Stimulated activated CD4-positive, alpha-beta T cell treated with anti-CD3 and anti-CD28 coated beads, Interleukin-4, amount 100 ng/mL, for 24 hours (primary cell): ENCODE results near the gene XXYLT1.

ENCODE experiments used
- DNase-seq: peaks from one replicate; pipeline ENCODE4 v3.0.0-alpha.2; 2020

The XXYLT1 gene

DNA sequence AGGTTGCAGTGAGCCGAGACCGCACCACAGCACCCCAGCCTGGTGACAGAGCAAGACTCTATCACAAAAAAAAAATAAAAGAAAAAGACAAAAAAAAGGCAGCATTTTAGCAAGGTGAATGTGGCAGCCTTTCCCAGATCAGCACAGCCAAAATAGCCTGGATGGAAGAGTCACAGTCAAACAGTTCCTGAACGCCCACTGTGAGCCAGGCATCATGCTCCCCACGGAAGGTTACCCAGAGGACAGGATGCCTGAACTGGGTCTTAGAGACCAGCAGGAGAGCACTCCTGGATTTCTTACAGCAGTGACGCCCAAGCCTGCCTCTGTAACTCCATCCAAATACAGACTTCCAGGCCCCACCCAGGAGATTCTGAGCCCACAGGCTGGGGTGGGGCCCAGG is 4.5 kb downstream of the XXYLT1 start:
- DNase-seq: no peak

DNA sequence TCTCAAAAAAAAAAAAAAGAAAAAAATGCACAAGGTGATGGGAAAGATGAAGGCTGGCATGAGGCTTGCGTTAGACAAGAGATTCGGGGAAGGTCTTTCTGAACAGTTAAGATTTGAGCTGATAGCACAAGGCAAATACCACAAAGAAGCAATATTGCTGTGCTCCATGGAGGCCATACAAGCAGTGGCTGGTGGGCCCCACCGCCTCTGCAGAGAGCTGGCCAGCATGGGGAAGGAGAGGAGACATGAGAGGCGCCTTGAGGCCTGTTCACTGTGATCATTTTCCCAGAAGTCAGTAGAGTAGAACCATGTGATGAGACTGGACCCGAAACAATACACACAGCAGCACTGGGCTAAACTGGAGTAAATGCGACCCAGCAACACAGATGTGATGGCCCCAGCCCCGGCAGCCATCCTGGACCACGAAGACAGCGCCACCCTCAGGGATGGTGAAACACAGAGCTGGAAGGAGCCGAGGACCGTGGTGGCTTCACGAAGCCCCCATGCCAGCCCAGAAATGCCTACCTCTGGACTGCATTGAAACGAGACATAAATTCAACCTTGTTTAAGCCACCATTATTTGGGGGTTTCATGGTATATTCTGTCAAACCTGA is 5.5 kb downstream of the XXYLT1 start:
- DNase-seq: no peak

DNA sequence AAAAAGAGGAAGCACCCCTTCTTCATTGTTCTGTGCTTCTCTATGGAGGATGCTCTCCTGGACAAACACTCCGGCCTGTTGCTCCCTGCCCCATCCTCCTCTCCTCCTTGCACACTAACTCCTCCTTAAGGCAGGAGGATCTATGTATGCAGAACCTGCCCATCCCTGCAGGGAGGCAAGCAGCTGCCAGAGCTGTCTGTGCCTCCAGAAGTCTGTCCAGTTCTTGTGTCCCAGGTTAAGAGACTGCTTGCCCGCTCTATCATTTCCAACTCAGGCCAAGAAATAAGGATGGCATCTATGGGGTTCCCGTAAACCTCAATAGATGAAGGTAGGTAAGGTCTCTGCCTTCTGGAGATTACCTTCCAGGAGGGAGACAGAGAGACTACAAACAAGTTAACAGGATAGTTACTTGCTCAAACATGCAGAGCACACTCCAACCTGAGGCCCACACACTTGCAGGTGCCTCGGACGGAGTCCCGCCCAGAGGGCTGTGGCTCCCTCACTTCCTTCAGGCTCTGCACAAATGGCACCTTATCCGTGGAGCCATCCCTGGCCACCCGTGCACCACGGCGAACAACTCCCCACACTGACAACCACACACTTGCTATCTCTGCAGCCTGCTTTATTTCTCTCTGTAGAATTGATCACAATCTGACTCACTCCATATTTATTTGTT is 6.9 kb downstream of the XXYLT1 start:
- no peak for DNase-seq

DNA sequence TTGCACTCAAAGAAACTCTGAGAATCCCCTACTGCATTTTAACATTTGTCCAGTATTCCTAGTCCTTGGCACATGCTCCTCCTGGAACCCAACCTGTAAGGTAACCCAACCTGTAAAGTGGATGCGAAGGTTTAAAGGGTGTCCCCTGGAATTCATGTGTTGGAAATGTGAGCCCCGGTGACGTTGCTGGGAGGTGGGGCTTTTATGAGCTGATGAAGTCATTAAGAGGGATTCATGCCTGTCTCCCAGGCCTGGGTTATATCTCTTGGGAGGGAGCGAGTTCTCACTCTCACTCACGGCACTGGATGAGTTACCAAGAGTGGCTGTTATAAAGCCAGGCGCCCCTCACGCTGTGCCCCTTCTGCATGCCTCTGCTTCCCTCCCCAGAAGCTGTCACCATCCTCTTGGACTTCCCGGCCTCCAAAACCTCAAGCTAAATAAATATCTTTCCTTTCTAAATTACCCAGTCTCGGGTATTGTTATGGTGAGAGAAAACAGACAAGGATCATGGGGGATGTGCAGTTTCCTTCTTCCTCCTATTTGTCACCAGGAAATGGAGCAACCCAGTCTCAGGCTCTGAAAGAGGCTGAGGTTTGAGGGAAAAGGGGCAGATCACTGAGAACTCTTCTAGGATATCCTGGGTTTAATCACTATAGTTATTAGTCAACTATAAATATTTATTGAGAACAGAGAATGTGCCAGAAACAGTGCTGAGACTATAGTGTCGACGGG is 7.6 kb downstream of the XXYLT1 start:
- no peak for DNase-seq

DNA sequence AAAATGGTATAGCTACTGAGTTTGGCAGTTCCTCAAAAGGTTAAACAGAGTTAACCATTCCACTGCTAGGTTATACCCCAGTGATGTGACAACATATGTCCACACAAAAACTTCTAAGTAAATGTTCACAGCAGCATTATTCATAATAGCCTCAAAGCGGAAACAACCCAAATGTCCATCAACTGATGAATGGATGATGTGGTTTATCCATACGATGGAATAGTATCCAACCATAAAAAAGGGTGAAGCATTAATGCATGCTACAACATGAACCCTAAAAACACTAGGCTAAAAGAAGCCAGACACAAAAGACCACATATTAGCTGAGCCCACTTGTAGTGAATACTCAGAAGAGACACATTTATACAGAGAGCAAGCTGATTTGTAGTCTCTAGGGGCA is 9.0 kb downstream of the XXYLT1 start:
- DNase-seq: no peak

DNA sequence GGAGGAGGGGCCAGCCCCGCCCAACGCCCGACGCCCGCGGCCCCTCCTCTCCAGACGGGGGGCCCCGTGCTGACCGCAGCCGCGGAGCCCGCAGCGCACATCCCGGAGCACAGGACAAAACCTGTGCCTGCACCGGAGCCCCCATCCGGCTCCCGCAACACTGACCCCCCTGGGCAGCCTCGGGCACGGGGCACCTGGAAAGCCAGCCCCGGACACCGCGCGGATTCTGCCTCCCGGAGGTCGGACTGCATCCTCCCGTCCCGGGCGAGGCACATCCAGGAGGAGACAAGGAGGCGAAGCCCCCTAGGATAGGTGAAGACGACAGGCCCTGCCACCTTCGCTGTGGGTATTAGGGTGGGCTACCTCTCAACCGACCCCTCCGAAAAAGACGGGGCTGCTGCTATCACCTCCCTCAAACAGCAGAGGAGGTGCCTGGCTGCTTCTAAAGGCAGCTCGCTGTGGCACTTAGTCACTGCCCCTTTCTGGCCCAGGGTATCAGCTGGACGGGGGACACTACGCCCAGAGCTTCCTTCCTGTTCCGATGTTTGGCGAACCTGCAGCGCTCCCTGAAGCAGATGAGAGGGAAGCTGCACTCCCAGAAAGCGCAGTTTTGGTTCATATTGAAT is 10.6 kb downstream of the XXYLT1 start:
- no peak for DNase-seq

DNA sequence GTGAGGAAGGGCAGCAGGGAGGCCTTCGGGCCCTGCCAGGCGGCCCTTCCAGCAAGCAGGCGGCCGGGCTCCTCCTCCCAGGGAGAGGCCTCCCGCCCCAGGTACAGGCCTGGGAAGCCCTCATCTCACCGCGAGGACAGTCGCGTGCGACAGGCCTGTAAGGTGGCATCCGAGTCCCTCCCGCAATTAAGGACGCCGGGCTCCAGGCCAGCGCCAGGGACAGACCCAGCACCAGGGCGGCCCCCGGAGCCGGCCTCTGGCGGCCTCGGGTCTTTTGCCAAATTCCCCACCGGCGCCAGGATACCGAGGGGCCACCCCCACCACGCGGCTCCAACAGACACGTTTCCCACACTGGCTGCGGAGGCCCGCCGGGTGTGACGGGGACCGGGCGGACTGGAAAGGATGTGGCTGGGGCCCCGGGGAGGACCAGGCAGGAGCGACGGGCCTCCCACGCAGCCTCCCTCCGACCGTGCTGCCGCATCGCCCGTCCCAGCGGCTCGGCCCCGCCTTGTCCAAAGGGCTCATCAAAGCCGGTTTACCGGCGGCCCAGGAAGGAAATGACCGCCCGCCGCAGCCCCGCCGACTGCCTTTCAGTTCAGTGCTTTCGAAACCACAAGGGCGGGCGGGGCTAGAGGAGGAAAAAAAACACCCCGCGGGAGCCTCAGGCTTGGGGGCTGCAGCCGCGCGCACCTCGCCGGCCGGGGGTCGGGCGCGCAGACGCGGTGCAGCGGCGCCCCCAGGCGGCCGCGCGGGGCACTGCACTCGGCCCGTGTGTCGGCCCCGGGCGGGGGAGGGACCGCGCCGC is 11.3 kb downstream of the XXYLT1 start:
- peak; percentile 86 for DNase-seq

DNA sequence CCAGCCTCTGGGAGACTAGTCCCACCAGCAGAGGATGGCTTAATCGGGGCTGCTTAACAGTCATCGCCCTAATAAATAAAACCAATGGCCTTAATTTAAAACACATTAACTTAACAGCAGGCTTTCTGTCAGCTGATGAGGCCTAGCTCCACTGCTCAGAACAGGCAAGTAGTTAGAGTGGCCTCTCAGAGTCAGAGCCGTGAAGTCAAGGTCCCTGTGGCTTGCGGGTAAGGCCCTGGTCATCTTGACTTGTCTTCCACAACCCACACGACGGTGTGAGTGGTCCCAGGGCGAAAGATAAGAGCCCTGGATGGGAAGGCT is 11.8 kb downstream of the XXYLT1 start:
- peak; percentile 20 for DNase-seq

DNA sequence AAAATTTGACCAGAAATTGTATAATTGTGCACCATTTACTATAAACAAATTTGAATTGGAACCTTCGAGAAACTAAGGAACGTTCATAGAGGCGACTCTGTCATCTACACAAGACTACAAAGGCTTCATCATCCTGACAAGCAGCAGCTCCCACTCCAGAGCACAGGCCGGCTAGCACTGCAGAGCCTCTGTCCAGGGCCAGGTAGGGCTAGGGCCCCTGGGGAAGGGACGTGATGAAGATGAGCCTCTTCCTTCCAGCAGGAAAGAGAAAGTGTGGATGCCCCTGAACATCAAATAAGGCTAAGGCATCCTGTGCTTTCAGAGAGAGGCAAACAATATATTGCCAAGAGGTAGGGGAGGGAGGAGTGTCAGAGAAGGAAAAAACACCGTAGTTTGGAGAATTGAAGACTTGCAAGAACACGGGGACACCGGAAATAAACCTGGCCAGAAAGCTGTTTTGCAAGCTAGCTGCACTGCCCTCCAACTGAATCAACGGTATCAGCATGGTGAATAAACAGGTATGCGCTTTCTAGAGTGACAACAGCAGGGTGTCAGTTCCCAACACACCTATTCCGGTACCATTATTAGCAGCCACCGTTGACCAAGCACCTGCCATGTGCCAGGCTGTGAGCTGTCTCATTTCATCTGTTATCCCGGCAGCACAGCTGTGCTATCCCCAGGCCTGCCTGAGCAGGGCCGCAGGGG is 12.4 kb downstream of the XXYLT1 start:
- DNase-seq: no peak

DNA sequence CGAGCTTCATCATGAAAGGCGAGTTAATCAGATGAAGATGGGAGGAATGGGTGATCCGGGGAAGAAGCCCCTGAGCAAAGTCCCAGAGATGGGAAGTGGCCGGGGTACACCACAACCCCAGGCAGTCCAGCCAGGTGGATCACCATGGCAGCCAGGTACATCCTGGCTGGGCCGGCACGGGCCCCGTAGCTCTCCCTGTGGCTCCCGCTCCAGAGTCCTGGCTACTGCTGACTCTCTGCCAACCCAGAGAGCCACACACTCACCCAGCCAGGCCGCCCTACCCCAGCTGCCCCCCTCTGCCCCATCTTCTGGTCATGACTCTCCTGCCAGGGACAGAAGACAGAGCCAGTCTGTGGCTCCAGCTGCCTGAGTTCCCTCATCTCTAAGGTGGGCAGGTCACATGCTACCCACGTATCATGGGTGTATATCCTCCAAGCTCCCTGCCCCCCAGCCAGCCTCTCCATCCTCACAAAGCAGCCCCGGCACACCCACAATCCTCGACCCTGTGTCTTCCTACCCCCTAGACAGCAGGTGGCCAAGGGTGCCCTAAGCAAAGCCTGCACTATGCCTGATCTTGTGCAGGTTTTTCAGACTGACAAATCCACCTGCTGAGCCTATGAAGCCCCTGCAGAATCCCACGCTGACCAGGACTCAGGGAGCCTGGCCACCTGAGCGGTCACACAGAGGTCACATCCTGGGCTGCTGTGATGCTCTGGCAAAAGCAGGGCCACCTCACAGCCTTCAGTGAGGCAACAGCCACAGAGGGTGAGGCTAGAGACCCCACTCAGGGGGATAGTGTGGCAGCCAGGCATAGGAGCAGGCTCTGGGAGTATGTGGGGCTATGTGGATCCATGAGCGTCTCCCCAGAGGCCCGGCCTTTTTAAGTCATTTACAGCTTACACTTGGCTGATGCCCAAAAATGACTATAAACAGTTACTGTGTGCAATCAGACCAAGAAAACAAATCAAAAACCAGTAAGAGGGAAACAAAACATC is 13.2 kb downstream of the XXYLT1 start:
- no peak for DNase-seq

DNA sequence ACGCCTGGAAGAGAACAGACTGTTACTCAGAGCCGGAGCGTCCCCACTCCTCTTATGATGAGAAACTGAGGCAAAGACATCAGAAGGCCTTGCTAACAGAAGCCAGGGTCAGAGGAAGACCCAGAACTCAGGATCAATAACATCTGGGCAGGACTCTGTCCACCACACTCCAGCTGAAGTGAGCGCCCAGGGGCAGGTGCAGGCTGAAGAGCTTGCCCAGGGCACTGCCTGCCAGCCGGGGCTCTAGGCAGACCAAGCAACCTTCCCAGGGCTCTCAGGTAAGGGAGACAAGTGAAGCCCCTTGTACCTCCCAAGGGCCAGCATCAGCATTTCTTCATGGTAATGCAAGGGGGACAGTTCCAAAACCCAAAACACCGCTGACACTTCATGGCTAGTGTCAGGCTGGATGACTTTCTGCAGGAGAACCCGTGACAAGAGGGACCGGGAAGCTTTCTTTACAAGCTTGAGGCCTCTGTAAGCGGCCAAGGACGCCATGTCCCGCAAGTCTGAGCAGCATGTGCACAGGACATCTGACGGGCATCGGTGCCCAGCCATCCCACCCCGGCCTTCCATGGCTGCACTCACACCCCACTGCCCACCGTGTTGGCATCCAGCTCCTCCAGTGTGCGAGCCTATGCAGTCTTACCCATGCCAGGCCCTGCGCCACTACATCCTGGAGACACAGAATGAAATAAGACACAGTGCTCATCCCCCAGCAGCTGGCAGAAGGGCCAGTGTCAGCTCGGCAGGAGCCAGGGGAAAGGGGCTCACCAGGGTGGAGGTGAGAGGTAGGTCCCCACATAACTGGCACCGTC is 14.1 kb downstream of the XXYLT1 start:
- no peak for DNase-seq

DNA sequence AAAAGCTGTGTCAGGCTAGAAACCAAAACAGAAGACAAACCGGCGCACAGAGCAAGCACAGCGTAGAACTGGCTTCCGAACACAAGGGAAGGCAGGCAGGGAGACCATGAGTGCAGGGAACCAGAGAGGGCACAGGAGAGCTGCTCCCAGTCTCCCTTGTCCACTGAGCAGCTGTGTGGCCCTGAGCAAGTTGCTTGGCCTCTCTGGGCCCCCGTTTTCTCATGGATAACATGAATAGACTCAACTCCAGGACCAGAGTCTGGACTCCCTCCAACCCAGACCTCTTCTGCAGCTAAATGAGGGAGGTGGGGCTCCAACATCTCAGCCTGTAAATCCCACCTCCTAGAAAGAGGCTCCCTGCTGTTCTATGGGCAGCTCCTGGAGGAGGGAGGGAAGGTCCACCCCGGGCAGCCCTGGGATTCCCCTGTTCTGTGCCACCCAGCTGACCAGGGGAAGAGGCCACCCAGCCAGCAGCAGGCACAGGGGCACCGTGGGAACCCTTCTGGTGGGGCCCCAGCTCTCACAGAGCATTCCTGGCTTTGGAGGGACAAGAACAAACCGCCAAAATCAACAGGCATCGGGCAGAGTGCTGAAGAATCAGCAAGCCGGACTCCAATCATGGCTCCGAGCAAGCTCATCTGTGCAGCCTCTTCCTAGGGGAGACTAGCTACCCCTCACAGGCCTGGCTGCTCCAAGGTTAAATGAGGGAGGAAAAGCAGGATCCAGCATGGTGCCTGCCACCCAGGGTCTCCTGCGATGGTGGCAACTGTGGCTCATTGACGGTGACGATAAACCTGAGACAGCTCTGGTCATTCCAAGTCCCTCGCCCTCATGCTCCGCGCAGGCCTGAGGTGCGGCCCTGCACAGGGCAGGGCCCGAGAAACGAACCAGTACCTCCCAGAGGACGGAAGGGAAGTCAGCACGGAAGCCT is 15.1 kb downstream of the XXYLT1 start:
- no peak for DNase-seq

DNA sequence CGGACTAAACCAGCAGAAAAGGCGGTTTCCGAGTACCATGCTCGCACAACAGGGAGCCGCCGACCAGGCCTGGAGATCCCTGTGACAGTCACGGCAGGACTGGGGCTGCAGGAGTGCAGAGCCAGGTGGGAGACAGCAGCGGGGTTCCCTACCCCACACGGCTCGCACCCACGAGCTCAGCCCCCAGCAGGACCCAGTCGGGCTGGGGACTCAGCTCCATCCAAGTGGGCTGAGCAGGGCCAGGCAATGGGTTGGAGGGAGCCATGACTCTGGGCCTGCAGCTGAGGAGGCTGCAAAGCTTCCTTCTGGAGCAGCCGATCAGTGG is 15.8 kb downstream of the XXYLT1 start:
- no peak for DNase-seq

DNA sequence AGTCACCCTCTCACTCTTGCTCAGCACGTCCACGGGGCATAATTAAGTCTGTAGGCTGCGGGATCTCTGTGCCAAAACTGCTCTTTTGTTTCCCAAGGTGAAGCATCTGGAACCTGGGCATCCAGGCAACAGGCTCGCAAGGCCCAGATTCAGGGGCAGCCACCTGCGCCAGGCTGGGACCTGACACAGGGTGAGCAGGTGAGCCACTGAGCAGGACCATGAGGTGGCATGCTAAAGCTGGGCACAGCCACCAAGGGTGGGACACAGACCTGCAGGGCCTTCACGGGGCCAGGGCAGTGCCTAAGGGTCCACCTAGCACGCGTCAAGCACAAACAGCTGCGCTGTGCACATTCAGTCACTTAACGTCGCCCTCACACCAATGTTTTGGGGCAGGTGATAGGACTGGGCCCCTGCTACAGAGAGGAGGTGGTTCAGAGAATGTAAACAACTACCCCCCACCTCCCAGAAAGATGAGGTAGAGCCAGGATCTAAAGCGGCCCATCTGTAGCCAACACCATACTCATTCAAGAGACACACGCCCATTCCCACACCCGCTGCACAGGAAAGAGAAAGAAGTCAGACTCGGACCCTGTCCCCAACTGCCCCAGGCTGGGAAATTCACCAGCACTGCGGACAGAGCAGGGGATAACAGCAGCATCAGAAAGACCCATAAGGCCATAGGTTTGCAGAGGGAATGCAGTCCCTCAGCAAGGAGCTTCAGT is 16.3 kb downstream of the XXYLT1 start:
- no peak for DNase-seq

DNA sequence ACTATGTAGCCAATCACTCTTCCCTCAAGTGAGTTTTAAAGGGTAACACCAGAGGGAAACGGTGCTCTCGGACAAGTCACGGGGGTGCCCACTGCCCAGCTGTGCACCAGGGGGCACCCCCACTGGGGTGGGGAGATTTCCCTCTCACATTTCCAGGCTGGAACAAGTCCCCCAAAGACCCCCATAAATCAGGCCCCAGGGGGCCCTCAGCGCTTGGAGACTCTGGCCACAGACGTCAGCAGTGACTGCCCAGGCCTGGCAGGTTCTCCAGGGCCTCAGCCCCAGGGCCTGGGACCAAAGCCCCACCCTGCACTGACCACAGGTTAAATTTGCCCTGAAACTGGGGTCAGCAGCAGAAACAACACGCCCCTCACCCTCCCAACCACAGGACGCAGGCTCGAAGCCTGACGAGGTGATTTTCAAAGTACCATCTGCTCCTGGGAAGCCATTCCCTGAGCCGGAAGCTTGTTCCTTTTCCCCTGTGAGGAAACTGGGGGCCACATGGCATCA is 17.0 kb downstream of the XXYLT1 start:
- DNase-seq: no peak

DNA sequence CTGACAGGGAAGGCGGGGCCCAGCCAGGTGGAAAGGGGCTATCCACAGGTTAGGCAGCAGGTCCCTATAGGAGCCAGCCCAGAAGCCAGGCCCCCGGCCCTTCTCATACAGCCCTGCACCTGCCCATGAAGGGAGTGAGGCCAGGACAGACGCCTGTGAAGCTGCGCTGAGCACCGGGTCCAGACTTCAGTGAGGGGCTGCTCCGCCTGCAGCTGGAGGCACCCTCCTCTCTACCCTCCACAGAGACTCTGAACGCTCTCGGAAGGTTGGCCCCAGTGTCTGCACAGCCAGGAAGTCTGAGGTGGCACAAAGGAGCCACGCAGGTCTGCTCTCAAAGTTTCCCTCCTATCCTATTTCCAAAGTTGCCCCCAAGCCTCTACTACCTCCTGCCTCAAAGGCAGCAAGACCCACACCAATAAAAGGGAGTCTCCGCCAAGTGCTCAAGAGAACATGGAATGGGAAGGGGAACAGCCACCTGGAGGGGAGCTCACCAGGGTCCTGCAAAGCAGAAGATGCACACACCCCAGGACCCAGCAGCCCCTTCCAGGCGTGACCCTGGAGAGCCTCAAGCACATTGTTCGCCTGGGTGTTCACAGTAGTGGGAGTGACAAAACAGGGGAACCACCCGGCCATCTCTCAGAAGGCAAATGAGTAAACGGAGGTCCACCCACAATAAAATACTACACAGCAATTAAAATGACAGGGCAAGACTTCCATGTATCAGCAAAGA is 19.5 kb downstream of the XXYLT1 start:
- DNase-seq: peak; percentile 28

DNA sequence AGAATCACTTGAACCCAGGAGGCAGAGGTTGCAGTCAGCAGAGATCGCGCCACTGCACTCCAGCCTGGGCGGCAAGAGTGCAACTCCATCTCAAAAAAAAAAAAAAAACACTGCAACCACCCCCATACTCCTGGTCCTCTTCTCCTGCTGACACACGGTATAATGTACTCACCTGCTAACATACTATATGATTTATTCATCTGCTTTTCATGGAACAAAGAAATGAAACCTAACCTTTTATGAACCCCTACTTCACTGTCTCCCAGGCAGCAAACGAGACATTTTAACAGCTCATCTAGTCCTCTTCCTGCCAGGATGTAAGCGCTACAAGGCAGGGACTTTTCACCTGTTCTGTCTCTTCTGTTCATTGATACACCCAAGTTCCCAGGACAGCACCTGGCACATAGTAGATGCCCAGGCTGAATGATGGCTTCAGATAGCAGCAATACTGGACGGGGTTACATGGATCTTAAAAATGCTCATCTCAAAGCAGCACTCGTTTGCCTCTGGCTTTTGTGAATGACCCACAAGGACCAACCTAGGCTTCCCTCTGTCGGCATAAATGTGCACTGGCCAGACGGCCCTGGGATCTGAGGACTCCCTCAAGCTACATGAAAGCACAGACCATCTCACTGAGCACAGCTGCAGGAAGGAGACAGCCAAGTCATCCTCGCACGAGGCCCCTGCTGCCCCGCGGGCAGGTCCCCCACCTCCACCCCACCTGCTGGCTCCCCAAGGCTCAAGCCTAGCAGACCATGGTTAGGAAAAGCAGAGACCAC is 20.3 kb downstream of the XXYLT1 start:
- no peak for DNase-seq
